Heart right ventricle (tissue), 16 donors: Measurements from ENCODE around the gene CALML5. TPM values are rescaled to one million over a fixed set of nuclear protein-coding genes. Genes with fewer than 3 reads are reported as not detected.
"Not testable (repeated sequence)": the region's sequence is repeated elsewhere in the genome, so short reads cannot be mapped to it uniquely, and the experiment has no call there.

Experiments used
- ATAC-seq, 8 donors: fragments of 200-7000 bp; cut with Tn5 transposase; one replicate each; pipeline ENCODE4 v1.9.1; 2020; ENCODE audit warnings: mild to moderate bottlenecking in 8 of 8, moderate library complexity in 8 of 8, moderate number of reproducible peaks in 1 of 8
- DNase-seq, 2 donors: peaks; one replicate each; pipeline ENCODE4 v3.0.0-alpha.2; 2020
- H3K27ac ChIP-seq, 10 donors: fragments of 200-600 bp; sonication (generic) in 2 of 10; one replicate each; pipeline versions ENCODE4 v1.5.0 to v1.8.0; 2020 to 2022; ENCODE audit warnings: mild to moderate bottlenecking in 3 of 10
- H3K27me3 ChIP-seq, 7 donors: fragments of 200-600 bp; one replicate each; pipeline ENCODE4 v1.8.0; 2021 to 2022; ENCODE audit warnings: mild to moderate bottlenecking in 2 of 7
- H3K36me3 ChIP-seq, 9 donors: fragments of 200-600 bp; sonication (generic) in 1 of 9; one replicate each; pipeline versions ENCODE4 v1.5.0 to v1.8.0; 2020 to 2022; ENCODE audit warnings: mild to moderate bottlenecking in 2 of 9
- H3K4me1 ChIP-seq, 9 donors: fragments of 200-600 bp; sonication (generic) in 1 of 9; one replicate each; pipeline versions ENCODE4 v1.5.0 to v1.8.0; 2020 to 2022; ENCODE audit warnings: mild to moderate bottlenecking in 4 of 9
- H3K4me3 ChIP-seq, 10 donors: fragments of 200-600 bp; sonication (generic) in 2 of 10; one replicate each; pipeline versions ENCODE4 v1.5.0 to v1.8.0; 2020 to 2022; ENCODE audit warnings: mild to moderate bottlenecking in 7 of 10, moderate library complexity in 2 of 10
- H3K9me3 ChIP-seq, 11 donors: fragments of 200-600 bp in 10 of 11; sonication (generic) in 2 of 11; one replicate each; pipeline versions ENCODE4 v1.5.0 to v1.8.0; 2013 to 2022; ENCODE audit warnings: mild to moderate bottlenecking in 2 of 11, control low read depth in 1 of 11, moderate library complexity in 1 of 11
- WGBS, 2 donors: extraction: QIAGEN DNeasy Blood & Tissue Kit; methylation state at CpG; one replicate each; pipeline ENCODE4 v1.1.7; 2013; ENCODE audit warnings: inconsistent platforms in 1 of 2; 5-methylcytosine and 5-hydroxymethylcytosine counted together
- intact Hi-C, 10 donors: fragments of 100-400 bp; cut with DNase I; formaldehyde crosslinking; loops; one replicate each; pipeline versions ENCODE4 v1.11.1 to v1.14.2; 2022
- polyA plus RNA-seq, 2 donors: library from polyadenylated mRNA; stranded (reverse); fragments of 200-250 nt; gene quantifications; one replicate each; pipeline ENCODE4 v1.2.3, GENCODE V29; 2013
- total RNA-seq, 10 donors: library from RNA; stranded (reverse); fragmentation: NEBNext Ultra II Directional in 3 of 10; extraction: Animal tissue kit (Norgen Biotek cat#: 25700) in 3 of 10; gene quantifications; one replicate each; pipeline versions ENCODE4 v1.2.1 to v1.2.4, GENCODE V29; 2021 to 2023
- TF ChIP-seq, protein P1 (sequence below), 9 donors: fragments of 200-600 bp; sonication (generic) in 2 of 9; IDR thresholded peaks; one replicate each; pipeline versions ENCODE4 v1.5.0 to v1.8.0; 2021 to 2022; ENCODE audit warnings: antibody characterized with exemption in 9 of 9, mild to moderate bottlenecking in 5 of 9, moderate library complexity in 1 of 9
- donor health status: Arrhythmogenic right ventricular cardiomyopathy.
- donor health status: ischemic (EF 13 %, LVEDD 7.1; RV severe dilation, severe dysfunction).
- donor health status: healthy with polysubstance abuse.
- donor health status: DM: no; HTN: yes; CAD: no.
- donor health status: DM: no; HTN: no; CAD: no.
- donor health status: ischemic (EF 25% LVEDD 6.9; RV normal size, moderate dysfunction).
- donor health status: ischemic (EF 25% LVEDD 5.7; RV mildly dilated, moderate dysfunction).
- donor health status: healthy.
- donor health status: DM: yes; HTN: yes; CAD: no.
- donor health status: Ischemic cardiomyopathy.
- donor health status: ischemic (EF 35%, LVEDD 5.7; RV mildly dilated, moderate dysfunction).
- donor health status: nonischemic (EF 11% LVEDD 7.7; RV severe dilation, severe dysfunction).
- donor health status: DM: yes; HTN: yes; CAD: no.
- donor health status: PGD.
- donor health status: ischemic (EF 29% LVEDD 5.4; RV normal size, mild dysfunction).
- donor health status: nonischemic (EF 23%, LVEDD 6.1; RV moderate dilation, normal function).

CALML5 gene
- total and polyA plus RNA-seq, 12 donors = not detected

GRCh38 chr10:5476918-5477525 lies 22.3 kb downstream of the CALML5 start:
- Histone ChIP-seq H3K27ac (no peak overlapping the region), H3K27me3 (no peaks in the 10 kb centered on the region), H3K4me3 (no peak overlapping the region), H3K4me1 (no peaks in the 10 kb centered on the region), H3K36me3 (no peaks in the 10 kb centered on the region), H3K9me3 (no peaks in the 10 kb centered on the region)
- DNase-seq = no peak
- TF ChIP-seq, protein P1, sequence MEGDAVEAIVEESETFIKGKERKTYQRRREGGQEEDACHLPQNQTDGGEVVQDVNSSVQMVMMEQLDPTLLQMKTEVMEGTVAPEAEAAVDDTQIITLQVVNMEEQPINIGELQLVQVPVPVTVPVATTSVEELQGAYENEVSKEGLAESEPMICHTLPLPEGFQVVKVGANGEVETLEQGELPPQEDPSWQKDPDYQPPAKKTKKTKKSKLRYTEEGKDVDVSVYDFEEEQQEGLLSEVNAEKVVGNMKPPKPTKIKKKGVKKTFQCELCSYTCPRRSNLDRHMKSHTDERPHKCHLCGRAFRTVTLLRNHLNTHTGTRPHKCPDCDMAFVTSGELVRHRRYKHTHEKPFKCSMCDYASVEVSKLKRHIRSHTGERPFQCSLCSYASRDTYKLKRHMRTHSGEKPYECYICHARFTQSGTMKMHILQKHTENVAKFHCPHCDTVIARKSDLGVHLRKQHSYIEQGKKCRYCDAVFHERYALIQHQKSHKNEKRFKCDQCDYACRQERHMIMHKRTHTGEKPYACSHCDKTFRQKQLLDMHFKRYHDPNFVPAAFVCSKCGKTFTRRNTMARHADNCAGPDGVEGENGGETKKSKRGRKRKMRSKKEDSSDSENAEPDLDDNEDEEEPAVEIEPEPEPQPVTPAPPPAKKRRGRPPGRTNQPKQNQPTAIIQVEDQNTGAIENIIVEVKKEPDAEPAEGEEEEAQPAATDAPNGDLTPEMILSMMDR (IDR thresholded peaks at IDR 0.05) = no peak
- 83% methylated on average over 13 of the region's 13 CpGs for WGBS, 2 donors
- ATAC-seq = no peak
- intact Hi-C loops = no loop called here

DNA sequence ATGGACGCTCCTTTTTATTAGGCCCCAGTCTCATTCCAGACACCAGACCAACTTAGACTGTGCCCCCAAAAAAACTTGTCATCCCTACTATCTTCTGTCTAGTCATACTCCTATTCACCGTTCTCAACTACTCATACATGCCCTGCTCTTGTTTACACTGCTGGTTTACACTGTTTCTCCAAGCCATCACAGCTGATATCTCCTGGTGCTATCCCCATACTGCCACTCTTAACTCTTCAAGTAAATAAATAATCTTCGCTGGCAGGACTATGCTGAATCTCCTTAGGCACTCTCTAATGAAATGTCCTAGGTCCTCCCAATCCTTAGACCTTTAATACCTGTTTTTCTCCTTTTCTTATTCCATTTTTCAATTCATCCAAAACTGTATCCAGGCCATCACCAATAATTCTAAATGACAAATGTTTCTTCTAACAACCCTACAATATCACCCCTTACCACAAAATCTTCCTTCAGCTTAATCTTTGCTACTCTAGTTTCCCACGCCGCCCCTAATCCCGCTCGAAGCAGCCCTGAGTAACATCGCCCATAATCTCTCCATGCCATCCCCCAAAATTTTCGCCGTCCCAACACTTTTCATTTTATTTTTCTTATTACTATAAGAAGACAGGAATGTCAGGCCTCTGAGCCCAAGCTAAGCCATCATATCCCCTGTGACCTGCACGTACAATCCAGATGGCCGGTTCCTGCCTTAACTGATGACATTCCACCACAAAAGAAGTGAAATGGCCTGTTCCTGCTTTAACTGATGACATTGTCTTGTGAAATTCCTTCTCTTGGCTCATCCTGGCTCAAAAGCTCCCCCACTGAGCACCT lies 23.2 kb downstream of the CALML5 start:
- ATAC-seq, H3K27ac ChIP-seq, H3K4me3 ChIP-seq, H3K4me1 ChIP-seq, DNase-seq, intact Hi-C loops, H3K9me3 ChIP-seq, H3K27me3 ChIP-seq, H3K36me3 ChIP-seq: not testable (repeated sequence)
- 92 to 95% methylated on average over 10 to 11 of the region's 12 CpGs for WGBS, 2 donors

GRCh38 chr10:5475088-5475487 lies 24.3 kb downstream of the CALML5 start:
- 89 to 91% methylated on average over 6 of the region's 8 CpGs for WGBS, 2 donors
- H3K4me1 ChIP-seq, ATAC-seq, H3K36me3 ChIP-seq, intact Hi-C loops, H3K27me3 ChIP-seq, H3K27ac ChIP-seq, H3K9me3 ChIP-seq, H3K4me3 ChIP-seq, DNase-seq: not testable (repeated sequence)

DNA sequence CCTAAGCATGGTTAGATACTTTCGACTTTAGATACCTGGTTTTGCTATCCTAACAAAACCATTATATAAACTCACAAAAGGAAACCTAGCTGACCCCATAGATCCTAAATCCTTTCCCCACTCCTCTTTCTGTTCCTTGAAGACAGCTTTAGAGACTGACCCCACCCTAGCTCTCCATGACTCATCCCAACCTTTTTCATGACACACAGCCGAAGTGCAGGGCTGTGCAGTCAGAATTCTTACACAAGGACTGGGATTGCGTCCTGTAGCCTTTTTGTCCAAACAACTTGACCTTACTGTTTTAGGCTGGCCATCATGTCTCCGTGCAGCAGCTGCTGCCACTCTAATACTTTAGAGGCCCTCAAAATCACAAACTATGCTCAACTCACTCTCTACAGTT lies 24.7 kb downstream of the CALML5 start:
- WGBS, 2 donors = 85 to 92% methylated on average over 4 of the region's 4 CpGs
- H3K4me1 ChIP-seq, DNase-seq, H3K4me3 ChIP-seq, intact Hi-C loops, H3K36me3 ChIP-seq, ATAC-seq, H3K9me3 ChIP-seq, H3K27ac ChIP-seq, H3K27me3 ChIP-seq: not testable (repeated sequence)

GRCh38 chr10:5470062-5470751 lies 29.2 kb downstream of the CALML5 start:
- no peak for ATAC-seq
- H3K4me1 ChIP-seq = no peaks in the 10 kb centered on the region
- intact Hi-C loops = no loop called here
- no peaks in the 10 kb centered on the region for H3K36me3 ChIP-seq
- 97 to 98% methylated on average over 15 of the region's 15 CpGs for WGBS, 2 donors
- H3K27me3 ChIP-seq = no peaks in the 10 kb centered on the region
- H3K27ac ChIP-seq = no peak overlapping the region
- peaks cover 0 to 15% (median 5%) of the 10 kb centered on the region in 11 donors for H3K9me3 ChIP-seq
- no peak for DNase-seq
- TF ChIP-seq, protein P1 (IDR thresholded peaks at IDR 0.05) = no peak
- H3K4me3 ChIP-seq = no peak overlapping the region
